K562 (cell line): ENCODE data around the gene DYNLT2B. TPM values are rescaled to one million over a fixed set of nuclear protein-coding genes. Genes with fewer than 3 reads are reported as not detected.

Source experiments
- ATAC-seq: fragments of 200-7000 bp; cut with Tn5 transposase; 3 replicates; pipeline ENCODE4 v1.9.1; 2020; ENCODE audit warnings: moderate library complexity
- BruUV-seq: library from RNA; stranded (reverse); fragments of 400-500 nt; replicated peaks from 2 replicates; lab custom pipeline; 2021; lab: Mats Ljungman, UMichigan
- CTCF ChIA-PET: fragments of 300-600 bp; formaldehyde crosslinking; extraction: SDS; loops from one replicate; lab custom pipeline; 2021; ENCODE audit warnings: low intra/inter-chr PET ratio; lab: Yijun Ruan, JAX
- POLR2A ChIA-PET: fragments of 300-600, 350-650 bp; sonication (Branson Sonifier 250); formaldehyde crosslinking; extraction: SDS; loops from one replicate; lab custom pipeline; 2021; ENCODE audit warnings: antibody characterized with exemption, inconsistent platforms; lab: Yijun Ruan, JAX
- DNase-seq, 4 experiments: peaks; one replicate each; pipeline versions ENCODE4 v3.0.0 to v3.0.0-alpha.2; 2011 to 2018; ENCODE audit warnings: low spot score in 3 of 4, mixed read lengths in 3 of 4; ENCODE audit errors: extremely low read depth in 1 of 4
- FAIRE-seq: peaks from 2 replicates; lab custom pipeline; 2011; peaks lifted over from hg19 to GRCh38; lab: Jason Lieb, UNC
- H2AFZ ChIP-seq: 2 replicates; pipeline ENCODE4 v1.6.0; 2011; ENCODE audit warnings: low read depth, low read length, control low read depth, inconsistent platforms
- H3K27ac ChIP-seq: fragments of 200-600 bp; 3 replicates; pipeline ENCODE4 v1.8.0; 2011; ENCODE audit warnings: low read depth, mild to moderate bottlenecking, control low read depth, inconsistent platforms, low read length, moderate library complexity, mixed read lengths; ENCODE audit errors: extremely low read depth
- H3K27me3 ChIP-seq, 2 experiments: fragments of 300-600 bp in 1 of 2; 2 replicates in 1 of 2; 3 replicates in 1 of 2; pipeline versions ENCODE4 v1.6.0 to v1.8.0; 2011; ENCODE audit warnings: inconsistent platforms in 2 of 2, low read length in 2 of 2, mild to moderate bottlenecking in 1 of 2, mixed read lengths in 1 of 2, moderate library complexity in 1 of 2; ENCODE audit not compliant: control insufficient read depth in 2 of 2, insufficient read depth in 2 of 2
- H3K36me3 ChIP-seq: fragments of 300-600 bp; 3 replicates; pipeline ENCODE4 v1.8.0; 2011; ENCODE audit warnings: mild to moderate bottlenecking, low read length, inconsistent platforms; ENCODE audit not compliant: control insufficient read depth, insufficient read depth
- H3K4me1 ChIP-seq, 2 experiments: fragments of 200-600 bp in 1 of 2; replicated peaks in 1 of 2; 2 replicates in 1 of 2; 3 replicates in 1 of 2; pipeline versions ENCODE4 v1.5.1 to v1.8.0; 2011; ENCODE audit warnings: inconsistent platforms in 2 of 2, low read length in 2 of 2, mild to moderate bottlenecking in 1 of 2, mixed read lengths in 1 of 2, moderate library complexity in 1 of 2; ENCODE audit not compliant: control insufficient read depth in 2 of 2, insufficient read depth in 2 of 2
- H3K4me2 ChIP-seq: 2 replicates; pipeline ENCODE4 v1.6.1; 2011; ENCODE audit warnings: low read length, control low read depth, inconsistent platforms, mixed read lengths; ENCODE audit not compliant: insufficient read depth
- H3K4me3 ChIP-seq: fragments of 200-600 bp; sonication (generic), shearing (Covaris generic); 2 replicates; pipeline ENCODE4 v1.5.1; 2016; ENCODE audit warnings: control low read depth, inconsistent platforms
- H3K79me2 ChIP-seq: fragments of 200-600 bp; 3 replicates; pipeline ENCODE4 v1.8.0; 2011; ENCODE audit warnings: low read length, inconsistent platforms; ENCODE audit not compliant: control insufficient read depth, insufficient read depth
- H3K9ac ChIP-seq, 2 experiments: 2 replicates each; pipeline versions ENCODE4 v1.6.0 to v1.6.1; 2011; ENCODE audit warnings: low read depth in 2 of 2, low read length in 2 of 2, control low read depth in 1 of 2, inconsistent platforms in 1 of 2, mild to moderate bottlenecking in 1 of 2, mixed read lengths in 1 of 2; ENCODE audit not compliant: insufficient read depth in 1 of 2
- H3K9me1 ChIP-seq: one replicate; pipeline ENCODE4 v1.6.0; 2011; ENCODE audit warnings: inconsistent platforms, mild to moderate bottlenecking, low read length, moderate library complexity; ENCODE audit not compliant: control insufficient read depth, insufficient read depth
- H3K9me3 ChIP-seq: replicated peaks from 2 replicates; pipeline ENCODE4 v1.5.1; 2011; ENCODE audit warnings: low read depth, low read length, inconsistent platforms; ENCODE audit not compliant: control insufficient read depth, insufficient read depth
- H4K20me1 ChIP-seq: replicated peaks from 2 replicates; pipeline ENCODE4 v1.6.1; 2011; ENCODE audit warnings: low read length, inconsistent platforms, mixed read lengths; ENCODE audit not compliant: control insufficient read depth, insufficient read depth
- CBFA2T3 ChIP-seq: fragments of 450-650 bp; IDR thresholded peaks from 2 replicates; pipeline ENCODE4 v1.6.1; 2017
- LEF1 ChIP-seq: fragments of 450-650 bp; IDR thresholded peaks from 2 replicates; pipeline ENCODE4 v1.6.1; 2016; ENCODE audit warnings: mild to moderate bottlenecking
- NCOA4 ChIP-seq: fragments of 450-650 bp; IDR thresholded peaks from 2 replicates; pipeline ENCODE4 v1.6.1; 2018; ENCODE audit warnings: mild to moderate bottlenecking; ENCODE audit not compliant: partially characterized antibody
- NFXL1 ChIP-seq: fragments of 450-650 bp; formaldehyde crosslinking; IDR thresholded peaks from 2 replicates; pipeline ENCODE4 v1.4.0; 2021; ENCODE audit warnings: mild to moderate bottlenecking
- POLR2G ChIP-seq: fragments of 200-400 bp; formaldehyde crosslinking; IDR thresholded peaks from 2 replicates; pipeline ENCODE4 v1.6.1; 2017; ENCODE audit warnings: low read depth, mild to moderate bottlenecking, antibody characterized with exemption, low read length, moderate library complexity
- RNF2 ChIP-seq: sonication (generic); IDR thresholded peaks from 2 replicates; pipeline ENCODE4 v1.6.1; 2016
- TARDBP ChIP-seq: fragments of 450-650 bp; IDR thresholded peaks from 2 replicates; pipeline ENCODE4 v1.6.1; 2016
- ZNF134 ChIP-seq: fragments of 250-450 bp; sonication (Bioruptor Pico); conservative IDR thresholded peaks from 2 replicates; pipeline ENCODE4 v1.4.0; 2020
- ZNF316 ChIP-seq: fragments of 450-650 bp; IDR thresholded peaks from 2 replicates; pipeline ENCODE4 v1.6.1; 2016
- ZNF717 ChIP-seq: fragments of 250-450 bp; sonication (Bioruptor Pico); IDR thresholded peaks from 2 replicates; pipeline ENCODE4 v1.5.0; 2021
- WGBS: fragments of 100-300 bp; shearing (Covaris generic); methylation state at CpG from one replicate; pipeline ENCODE4 v1.1.6; 2016; ENCODE audit warnings: low coverage, mixed read lengths; ENCODE audit not compliant: insufficient coverage; ENCODE audit errors: missing lambda C conversion rate; 5-methylcytosine and 5-hydroxymethylcytosine counted together
- in situ Hi-C: fragments of 300-500 bp; cut with MboI; formaldehyde crosslinking; loops from 4 replicates; pipeline ENCODE4 v1.15.0; 2018; ENCODE audit warnings: inconsistent platforms, mixed read lengths
- intact Hi-C: fragments of 100-400 bp; cut with micrococcal nuclease; formaldehyde crosslinking; loops from 2 replicates; pipeline ENCODE4 v1.14.2; 2022
- polyA plus RNA-seq, 8 experiments: library from polyadenylated mRNA; depleted of rRNA in 4 of 8; stranded (reverse) in 5 of 8; unstranded in 3 of 8; fragments of >200 nt; fragmentation: Nextera tagmentation in 2 of 8; fragmentation: Illumina TruSeq in 1 of 8; extraction: Ambion mirVana in 2 of 8; extraction: Trizol in 1 of 8; gene quantifications; 2 replicates each; pipeline versions ENCODE4 v1.2.1 to v1.2.3, GENCODE V29; 2011 to 2014; ENCODE audit warnings: inconsistent platforms in 1 of 8, missing spikeins in 1 of 8
- total RNA-seq, 7 experiments: library from RNA; depleted of rRNA in 6 of 7; stranded (reverse); fragments of >200 nt in 6 of 7; fragmentation: Illumina TruSeq in 2 of 7; extraction: Trizol in 2 of 7; gene quantifications; 2 replicates each; pipeline versions ENCODE4 v1.2.1 to v1.2.3, GENCODE V29; 2011 to 2021; ENCODE audit warnings: low replicate concordance in 1 of 7
- TF ChIP-seq, protein P1 (sequence below): fragments of 450-650 bp; IDR thresholded peaks from one replicate; pipeline ENCODE4 v1.6.1; 2018; ENCODE audit warnings: mild to moderate bottlenecking, moderate library complexity; ENCODE audit not compliant: partially characterized antibody
- TF ChIP-seq, protein P2 (sequence below): sonication (generic); formaldehyde crosslinking; IDR thresholded peaks from 2 replicates; pipeline ENCODE4 v1.8.1; 2023; ENCODE audit warnings: missing genetic modification reagents, mild to moderate bottlenecking, borderline replicate concordance
- TF ChIP-seq, protein P3 (sequence below): fragments of 450-650 bp; IDR thresholded peaks from 2 replicates; pipeline ENCODE4 v1.6.1; 2016; ENCODE audit warnings: borderline replicate concordance
- TF ChIP-seq, protein P4 (sequence below): fragments of 200-800 bp; sonication (Bioruptor generic); IDR thresholded peaks from 2 replicates; pipeline ENCODE4 v1.6.1; 2017; ENCODE audit warnings: missing genetic modification characterization, missing compliant biosample characterization

Gene DYNLT2B
- total and polyA plus RNA-seq, 9 of the 15 experiments (the other 6 are each of a cell fraction or from before 2014, with no cell fraction given) = 6.5 to 19.9 (median 8.7) TPM

DNA sequence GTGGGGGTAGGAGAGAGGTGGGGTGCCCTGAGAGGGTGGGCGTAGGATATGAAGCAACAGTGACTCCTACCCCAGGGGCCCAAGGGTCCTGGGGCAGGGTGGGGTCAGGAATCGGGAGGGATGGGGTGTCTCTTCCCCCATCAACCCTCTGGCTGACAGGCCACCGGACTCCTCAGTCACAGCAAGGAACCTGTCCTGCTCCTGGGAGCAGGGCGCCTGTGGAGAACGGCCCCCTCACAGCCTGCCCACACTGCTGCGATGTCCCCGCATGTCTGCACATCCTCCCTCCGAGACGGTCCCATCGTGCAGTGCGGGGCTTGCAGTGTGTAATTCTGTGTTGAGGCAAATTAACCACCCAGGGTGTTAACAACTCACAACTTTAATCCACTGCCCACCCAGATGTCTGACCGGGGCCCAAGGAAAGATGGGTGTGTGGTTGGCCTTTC, 17.5 kb upstream of the DYNLT2B start:
- Histone ChIP-seq H3K27me3 (no peaks in the 10 kb centered on the region), H3K9me3 (no peaks in the 10 kb centered on the region), H3K4me2 (peak overlapping the region; percentile 100), H3K79me2 (peaks cover 67% of the 10 kb centered on the region), H3K4me3 (peak overlapping the region; percentile 54; the same call in 1 of the 2 replicates), H3K27ac (no peak overlapping the region; the same call in 2 of the 3 replicates), H2AFZ (peak overlapping the region; percentile 41; the same call in 1 of the 2 replicates), H3K4me1 (peaks cover 12 to 26% of the 10 kb centered on the region in 2 experiments), H3K36me3 (peaks cover 14% of the 10 kb centered on the region), H3K9me1 (no peaks in the 10 kb centered on the region), H3K9ac (peak overlapping the region; percentile 15 to 18; a peak in 2 of 4 replicates), H4K20me1 (no peaks in the 10 kb centered on the region)
- intact Hi-C loops = loop anchor here (5.0 kb wide), 4 partner anchors 83 to 182 kb away; partner anchors contain the start of genes RNF168, SMCO1 and UBXN7
- no TSS peak for BruUV-seq
- ATAC-seq (no peak), DNase-seq (peak in 3 of 4 experiments; percentile 23 to 39 (median 36)), FAIRE-seq (no peak)
- POLR2A ChIA-PET = interaction anchor here (2.5 to 3.4 kb wide), 2 partner anchors 10 to 18 kb away, joined by 14 to 51 read pairs; partner anchors contain the start of gene DYNLT2B
- CTCF ChIA-PET = no interaction called here
- in situ Hi-C loops = no loop called here
- WGBS = 85% methylated on average over 9 of the region's 12 CpGs
- TF ChIP-seq RNF2 (no peak), LEF1 (no peak), ZNF134 (CRISPR knock-in tag) (no peak), POLR2G (peak; percentile 52), NFXL1 (no peak), CBFA2T3 (no peak), ZNF316 (no peak), NCOA4 (no peak), TARDBP (no peak), ZNF717 (CRISPR knock-in tag) (no peak)
- TF ChIP-seq, protein P1, sequence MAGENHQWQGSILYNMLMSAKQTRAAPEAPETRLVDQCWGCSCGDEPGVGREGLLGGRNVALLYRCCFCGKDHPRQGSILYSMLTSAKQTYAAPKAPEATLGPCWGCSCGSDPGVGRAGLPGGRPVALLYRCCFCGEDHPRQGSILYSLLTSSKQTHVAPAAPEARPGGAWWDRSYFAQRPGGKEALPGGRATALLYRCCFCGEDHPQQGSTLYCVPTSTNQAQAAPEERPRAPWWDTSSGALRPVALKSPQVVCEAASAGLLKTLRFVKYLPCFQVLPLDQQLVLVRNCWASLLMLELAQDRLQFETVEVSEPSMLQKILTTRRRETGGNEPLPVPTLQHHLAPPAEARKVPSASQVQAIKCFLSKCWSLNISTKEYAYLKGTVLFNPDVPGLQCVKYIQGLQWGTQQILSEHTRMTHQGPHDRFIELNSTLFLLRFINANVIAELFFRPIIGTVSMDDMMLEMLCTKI = no peak
- TF ChIP-seq, protein P2, sequence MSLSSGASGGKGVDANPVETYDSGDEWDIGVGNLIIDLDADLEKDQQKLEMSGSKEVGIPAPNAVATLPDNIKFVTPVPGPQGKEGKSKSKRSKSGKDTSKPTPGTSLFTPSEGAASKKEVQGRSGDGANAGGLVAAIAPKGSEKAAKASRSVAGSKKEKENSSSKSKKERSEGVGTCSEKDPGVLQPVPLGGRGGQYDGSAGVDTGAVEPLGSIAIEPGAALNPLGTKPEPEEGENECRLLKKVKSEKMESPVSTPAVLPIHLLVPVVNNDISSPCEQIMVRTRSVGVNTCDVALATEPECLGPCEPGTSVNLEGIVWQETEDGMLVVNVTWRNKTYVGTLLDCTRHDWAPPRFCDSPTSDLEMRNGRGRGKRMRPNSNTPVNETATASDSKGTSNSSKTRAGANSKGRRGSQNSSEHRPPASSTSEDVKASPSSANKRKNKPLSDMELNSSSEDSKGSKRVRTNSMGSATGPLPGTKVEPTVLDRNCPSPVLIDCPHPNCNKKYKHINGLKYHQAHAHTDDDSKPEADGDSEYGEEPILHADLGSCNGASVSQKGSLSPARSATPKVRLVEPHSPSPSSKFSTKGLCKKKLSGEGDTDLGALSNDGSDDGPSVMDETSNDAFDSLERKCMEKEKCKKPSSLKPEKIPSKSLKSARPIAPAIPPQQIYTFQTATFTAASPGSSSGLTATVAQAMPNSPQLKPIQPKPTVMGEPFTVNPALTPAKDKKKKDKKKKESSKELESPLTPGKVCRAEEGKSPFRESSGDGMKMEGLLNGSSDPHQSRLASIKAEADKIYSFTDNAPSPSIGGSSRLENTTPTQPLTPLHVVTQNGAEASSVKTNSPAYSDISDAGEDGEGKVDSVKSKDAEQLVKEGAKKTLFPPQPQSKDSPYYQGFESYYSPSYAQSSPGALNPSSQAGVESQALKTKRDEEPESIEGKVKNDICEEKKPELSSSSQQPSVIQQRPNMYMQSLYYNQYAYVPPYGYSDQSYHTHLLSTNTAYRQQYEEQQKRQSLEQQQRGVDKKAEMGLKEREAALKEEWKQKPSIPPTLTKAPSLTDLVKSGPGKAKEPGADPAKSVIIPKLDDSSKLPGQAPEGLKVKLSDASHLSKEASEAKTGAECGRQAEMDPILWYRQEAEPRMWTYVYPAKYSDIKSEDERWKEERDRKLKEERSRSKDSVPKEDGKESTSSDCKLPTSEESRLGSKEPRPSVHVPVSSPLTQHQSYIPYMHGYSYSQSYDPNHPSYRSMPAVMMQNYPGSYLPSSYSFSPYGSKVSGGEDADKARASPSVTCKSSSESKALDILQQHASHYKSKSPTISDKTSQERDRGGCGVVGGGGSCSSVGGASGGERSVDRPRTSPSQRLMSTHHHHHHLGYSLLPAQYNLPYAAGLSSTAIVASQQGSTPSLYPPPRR (CRISPR knock-in tag) = 0 out of 2 replicates have a peak, but pooled peaks have one; percentile 38
- TF ChIP-seq, protein P3, sequence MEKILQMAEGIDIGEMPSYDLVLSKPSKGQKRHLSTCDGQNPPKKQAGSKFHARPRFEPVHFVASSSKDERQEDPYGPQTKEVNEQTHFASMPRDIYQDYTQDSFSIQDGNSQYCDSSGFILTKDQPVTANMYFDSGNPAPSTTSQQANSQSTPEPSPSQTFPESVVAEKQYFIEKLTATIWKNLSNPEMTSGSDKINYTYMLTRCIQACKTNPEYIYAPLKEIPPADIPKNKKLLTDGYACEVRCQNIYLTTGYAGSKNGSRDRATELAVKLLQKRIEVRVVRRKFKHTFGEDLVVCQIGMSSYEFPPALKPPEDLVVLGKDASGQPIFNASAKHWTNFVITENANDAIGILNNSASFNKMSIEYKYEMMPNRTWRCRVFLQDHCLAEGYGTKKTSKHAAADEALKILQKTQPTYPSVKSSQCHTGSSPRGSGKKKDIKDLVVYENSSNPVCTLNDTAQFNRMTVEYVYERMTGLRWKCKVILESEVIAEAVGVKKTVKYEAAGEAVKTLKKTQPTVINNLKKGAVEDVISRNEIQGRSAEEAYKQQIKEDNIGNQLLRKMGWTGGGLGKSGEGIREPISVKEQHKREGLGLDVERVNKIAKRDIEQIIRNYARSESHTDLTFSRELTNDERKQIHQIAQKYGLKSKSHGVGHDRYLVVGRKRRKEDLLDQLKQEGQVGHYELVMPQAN = no peak
- TF ChIP-seq, protein P4, sequence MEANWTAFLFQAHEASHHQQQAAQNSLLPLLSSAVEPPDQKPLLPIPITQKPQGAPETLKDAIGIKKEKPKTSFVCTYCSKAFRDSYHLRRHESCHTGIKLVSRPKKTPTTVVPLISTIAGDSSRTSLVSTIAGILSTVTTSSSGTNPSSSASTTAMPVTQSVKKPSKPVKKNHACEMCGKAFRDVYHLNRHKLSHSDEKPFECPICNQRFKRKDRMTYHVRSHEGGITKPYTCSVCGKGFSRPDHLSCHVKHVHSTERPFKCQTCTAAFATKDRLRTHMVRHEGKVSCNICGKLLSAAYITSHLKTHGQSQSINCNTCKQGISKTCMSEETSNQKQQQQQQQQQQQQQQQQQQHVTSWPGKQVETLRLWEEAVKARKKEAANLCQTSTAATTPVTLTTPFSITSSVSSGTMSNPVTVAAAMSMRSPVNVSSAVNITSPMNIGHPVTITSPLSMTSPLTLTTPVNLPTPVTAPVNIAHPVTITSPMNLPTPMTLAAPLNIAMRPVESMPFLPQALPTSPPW (CRISPR knock-in tag) = peak; percentile 38; the same call in 1 of the 2 replicates
